Mesothelial cell of epicardium (in vitro differentiated cells): ENCODE measurements around the gene TMEM218. TPM values are rescaled to one million over a fixed set of nuclear protein-coding genes. Genes with fewer than 3 reads are reported as not detected.

ENCODE experiments used
- DNase-seq, 2 experiments: peaks; one replicate each; pipeline ENCODE4 v3.0.0; 2021; ENCODE audit warnings: low spot score in 2 of 2; ENCODE audit not compliant: unreplicated experiment in 2 of 2
- H3K27ac Mint-ChIP-seq: 2 replicates; pipeline ENCODE4 v1.8.0; 2021; ENCODE audit warnings: mixed read lengths
- H3K27me3 Mint-ChIP-seq: 2 replicates; pipeline ENCODE4 v1.8.0; 2021; ENCODE audit warnings: low read depth, mixed read lengths
- H3K36me3 Mint-ChIP-seq: 2 replicates; pipeline ENCODE4 v1.8.0; 2021; ENCODE audit warnings: mixed read lengths
- H3K4me1 Mint-ChIP-seq: 2 replicates; pipeline ENCODE4 v1.8.0; 2021; ENCODE audit warnings: mixed read lengths
- H3K4me3 Mint-ChIP-seq: 2 replicates; pipeline ENCODE4 v1.8.0; 2021; ENCODE audit warnings: mild to moderate bottlenecking, moderate library complexity, mixed read lengths
- H3K9me3 Mint-ChIP-seq: 2 replicates; pipeline ENCODE4 v1.8.0; 2021; ENCODE audit warnings: mixed read lengths
- CTCF ChIP-seq: fragments of 200-600 bp; sonication (generic); IDR thresholded peaks from one replicate; pipeline ENCODE4 v1.5.0; 2021; ENCODE audit warnings: antibody characterized with exemption; ENCODE audit not compliant: unreplicated experiment
- total RNA-seq: library from RNA; stranded (reverse); gene quantifications from 3 replicates; pipeline ENCODE4 v1.2.1, GENCODE V29; 2021

Gene TMEM218
- total RNA-seq, 1 donor from 2014 or later, result 23.7 TPM

- no peaks in the 10 kb centered on the region for H3K9me3 Mint-ChIP-seq
- H3K4me1 Mint-ChIP-seq, result no peaks in the 10 kb centered on the region
- peaks cover 7% of the 10 kb centered on the region for H3K27me3 Mint-ChIP-seq
- no peak for TF ChIP-seq CTCF
- no peak overlapping the region for H3K27ac Mint-ChIP-seq
- DNase-seq, result no peak
- H3K36me3 Mint-ChIP-seq, result no peaks in the 10 kb centered on the region
- no peak overlapping the region for H3K4me3 Mint-ChIP-seq
These were observed 56.2 kb downstream of the TMEM218 start for GRCh38 chr11:125055107-125055715.

DNA sequence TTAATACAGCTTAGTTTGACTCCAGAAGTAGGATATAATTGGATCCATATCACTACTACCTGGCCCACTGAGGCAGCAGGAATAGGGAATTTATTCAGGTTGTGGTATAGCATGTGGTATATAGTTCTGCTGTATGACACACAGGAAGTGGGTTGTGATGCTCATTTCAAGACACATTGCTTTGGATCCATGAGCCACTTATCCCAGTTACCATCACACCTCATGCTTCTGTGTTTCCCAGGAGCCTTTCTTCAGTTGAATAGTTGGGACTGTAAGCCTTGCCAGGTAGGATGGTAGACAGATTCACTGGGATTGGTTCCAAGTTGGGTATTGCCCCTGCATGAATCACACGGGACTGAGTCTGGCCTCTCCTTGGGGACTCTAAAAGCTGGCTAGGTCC is 58.3 kb downstream of the TMEM218 start:
- no peak for DNase-seq
- H3K4me1 Mint-ChIP-seq, result no peaks in the 10 kb centered on the region
- H3K36me3 Mint-ChIP-seq, result no peaks in the 10 kb centered on the region
- H3K9me3 Mint-ChIP-seq, result no peaks in the 10 kb centered on the region
- H3K4me3 Mint-ChIP-seq, result no peak overlapping the region
- no peaks in the 10 kb centered on the region for H3K27me3 Mint-ChIP-seq
- no peak overlapping the region for H3K27ac Mint-ChIP-seq
- TF ChIP-seq CTCF, result no peak

DNA sequence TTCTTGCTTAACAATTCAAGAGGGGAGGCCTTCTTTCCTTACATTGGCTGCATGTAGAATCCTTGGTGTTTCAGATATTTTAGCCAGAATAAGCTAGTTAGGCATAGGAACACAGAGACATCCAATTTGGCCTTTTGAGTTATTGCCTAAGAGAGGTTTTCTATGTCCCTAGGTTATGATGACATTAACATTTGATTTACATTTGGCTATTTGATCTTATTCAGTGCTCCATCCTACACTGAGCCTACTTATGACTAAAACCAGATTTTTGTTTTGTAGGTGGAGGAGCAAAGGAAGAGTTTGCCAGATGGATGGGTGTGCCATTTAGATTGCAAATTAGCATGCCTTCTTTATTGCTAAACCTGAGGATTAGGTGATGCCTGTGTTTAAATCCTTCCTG is 59.4 kb downstream of the TMEM218 start:
- Mint-ChIP-seq H3K27ac (no peak overlapping the region), H3K27me3 (no peaks in the 10 kb centered on the region), H3K4me3 (no peak overlapping the region), H3K4me1 (no peaks in the 10 kb centered on the region), H3K36me3 (no peaks in the 10 kb centered on the region), H3K9me3 (no peaks in the 10 kb centered on the region)
- no peak for TF ChIP-seq CTCF
- no peak for DNase-seq

DNA sequence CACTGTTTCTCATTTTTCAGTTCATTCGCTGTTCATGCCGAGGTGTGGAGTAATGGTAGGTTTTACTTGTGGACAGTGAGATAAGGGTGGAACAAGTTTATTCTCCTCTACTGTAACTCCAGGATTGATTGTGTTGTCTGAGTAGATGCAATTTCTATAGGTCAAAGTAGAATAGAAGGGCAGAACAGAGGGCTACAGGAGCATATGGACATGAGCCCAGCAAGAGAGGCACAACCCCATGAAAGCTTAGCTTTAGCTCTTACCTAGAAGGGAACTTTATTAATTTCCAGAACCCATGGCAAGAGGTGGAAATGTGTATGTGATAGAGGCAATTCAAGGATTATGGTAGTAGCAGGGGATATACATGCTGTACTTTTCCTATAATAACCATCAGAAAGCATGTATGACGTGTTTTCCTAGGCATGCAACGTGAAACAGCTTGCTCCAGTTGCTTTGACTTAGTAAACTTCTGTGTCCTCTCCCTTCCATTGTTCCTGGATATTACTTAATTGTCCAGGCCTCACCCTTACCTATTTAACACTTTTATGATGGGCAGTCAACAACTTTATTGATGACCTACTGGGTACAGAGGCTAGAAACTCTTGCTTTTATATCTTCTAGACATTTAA is 62.1 kb downstream of the TMEM218 start:
- H3K4me1 Mint-ChIP-seq, result no peaks in the 10 kb centered on the region
- DNase-seq, result no peak
- TF ChIP-seq CTCF, result no peak
- no peaks in the 10 kb centered on the region for H3K27me3 Mint-ChIP-seq
- peaks cover 3% of the 10 kb centered on the region for H3K36me3 Mint-ChIP-seq
- H3K9me3 Mint-ChIP-seq, result peaks cover 9% of the 10 kb centered on the region
- no peak overlapping the region for H3K27ac Mint-ChIP-seq
- no peak overlapping the region for H3K4me3 Mint-ChIP-seq

Other genes with a start within 250 kb of the TMEM218 start
- gene ROBO3, start 246.2 kb downstream of the TMEM218 start, total RNA-seq, result 26.0 to 26.7 TPM (median 26.4 TPM) in 3 replicates
- not detected in 3 replicates for gene ROBO4, start 213.8 kb downstream of the TMEM218 start, total RNA-seq
- gene HEPN1, start 192.4 kb downstream of the TMEM218 start, total RNA-seq, result not detected in 3 replicates
- 0.07 TPM in 2 of 3 replicates, not detected in the other for gene HEPACAM, start 175.6 kb downstream of the TMEM218 start, total RNA-seq
- gene CCDC15, start 157.4 kb downstream of the TMEM218 start, total RNA-seq, result 2.8 to 3.1 TPM (median 2.9 TPM) in 3 replicates
- gene SLC37A2, start 48.3 kb downstream of the TMEM218 start, total RNA-seq, result 0.47 to 0.54 TPM (median 0.51 TPM) in 3 replicates
- gene PKNOX2, start 53.1 kb upstream of the TMEM218 start, total RNA-seq, result 20.4 to 23.1 TPM (median 22.2 TPM) in 3 replicates